MM.1S (cell line): ENCODE data around the gene CFAP69.

Source experiments
- DNase-seq: peaks from one replicate; pipeline ENCODE4 v3.0.0-alpha.2; 2015
- H2AFZ ChIP-seq: fragments of 300-600 bp; sonication (generic); 2 replicates; pipeline ENCODE4 v1.6.0; 2016; ENCODE audit warnings: antibody characterized with exemption, low read length
- H3F3A ChIP-seq: fragments of 300-600 bp; sonication (generic); 2 replicates; pipeline ENCODE4 v1.6.1; 2016; ENCODE audit warnings: mild to moderate bottlenecking, antibody characterized with exemption, low read length, moderate library complexity, mixed read lengths; ENCODE audit not compliant: insufficient read depth
- H3K27ac ChIP-seq: fragments of 300-600 bp; sonication (generic); 2 replicates; pipeline ENCODE4 v1.5.1; 2016; ENCODE audit warnings: mild to moderate bottlenecking, low read length
- H3K27me3 ChIP-seq: fragments of 300-600 bp; sonication (generic); replicated peaks from 2 replicates; pipeline ENCODE4 v1.6.0; 2016; ENCODE audit warnings: low read length; ENCODE audit not compliant: insufficient read depth
- H3K36me3 ChIP-seq: fragments of 300-600 bp; sonication (generic); replicated peaks from 2 replicates; pipeline ENCODE4 v1.6.1; 2016; ENCODE audit warnings: mild to moderate bottlenecking, low read length, mixed read lengths; ENCODE audit not compliant: insufficient read depth
- H3K4me1 ChIP-seq: fragments of 300-600 bp; sonication (generic); 2 replicates; pipeline ENCODE4 v1.6.1; 2016; ENCODE audit warnings: low read length, mixed read lengths
- H3K4me2 ChIP-seq: fragments of 300-600 bp; sonication (generic); 2 replicates; pipeline ENCODE4 v1.6.0; 2016; ENCODE audit warnings: low read depth, low read length
- H3K4me3 ChIP-seq: fragments of 300-600 bp; sonication (generic); 2 replicates; pipeline ENCODE4 v1.5.1; 2016; ENCODE audit warnings: low read length, mixed read lengths
- H3K79me2 ChIP-seq: fragments of 300-600 bp; sonication (generic); 2 replicates; pipeline ENCODE4 v1.6.1; 2016; ENCODE audit warnings: mixed run types, low read length, mixed read lengths
- H3K9ac ChIP-seq: fragments of 300-600 bp; sonication (generic); 2 replicates; pipeline ENCODE4 v1.6.1; 2016; ENCODE audit warnings: low read length, mixed read lengths
- H3K9me2 ChIP-seq: fragments of 300-600 bp; sonication (generic); replicated peaks from 2 replicates; pipeline ENCODE4 v1.6.1; 2016; ENCODE audit warnings: mild to moderate bottlenecking, low read length, mixed read lengths; ENCODE audit not compliant: insufficient read depth
- H3K9me3 ChIP-seq: fragments of 300-600 bp; sonication (generic); replicated peaks from 2 replicates; pipeline ENCODE4 v1.6.1; 2016; ENCODE audit warnings: mild to moderate bottlenecking, low read length, mixed read lengths; ENCODE audit not compliant: insufficient read depth
- H4K20me1 ChIP-seq: fragments of 300-600 bp; sonication (generic); 2 replicates; pipeline ENCODE4 v1.6.1; 2016; ENCODE audit warnings: mild to moderate bottlenecking, low read length, moderate library complexity, mixed read lengths; ENCODE audit not compliant: insufficient read depth
- CTCF ChIP-seq: fragments of 300-600 bp; sonication (generic); IDR thresholded peaks from 2 replicates; pipeline ENCODE4 v1.5.1; 2016; ENCODE audit warnings: antibody characterized with exemption, low read length, mixed read lengths
- EZH2 ChIP-seq: fragments of 300-600 bp; sonication (generic); optimal IDR thresholded peaks from 2 replicates; pipeline ENCODE3; 2017; ENCODE audit warnings: low read depth, mild to moderate bottlenecking, antibody characterized with exemption, low read length, mixed read lengths
- EZH2phosphoT487 ChIP-seq: fragments of 300-600 bp; sonication (generic); IDR thresholded peaks from 2 replicates; pipeline ENCODE4 v1.6.1; 2018; ENCODE audit warnings: antibody characterized with exemption, low read length

The CFAP69 gene

GRCh38 chr7:90211391-90212148 is 33.4 kb upstream of the CFAP69 start, which contains the start of gene STEAP2:
Gene STEAP2 (plus strand): TSS chr7:90211740. CDS start chr7:90225083, 13,343 bp downstream.
- H4K20me1 ChIP-seq: no peaks in the 10 kb centered on the region
- peak within 1 kb of the TSS; percentile 31; the same call in 1 of the 2 replicates for H3K4me2 ChIP-seq
- H3K9ac ChIP-seq: no peak within 1 kb of the TSS
- TF ChIP-seq EZH2phosphoT487 (no peak), EZH2 (no peak), CTCF (peak; percentile 34)
- H3K4me1 ChIP-seq: no peaks in the 10 kb centered on the region
- peak within 1 kb of the TSS; percentile 25 for H3K4me3 ChIP-seq
- H3K9me3 ChIP-seq: no peaks in the 10 kb centered on the region
- H3F3A ChIP-seq: no peaks in the 10 kb centered on the region
- no peaks in the 10 kb centered on the region for H3K79me2 ChIP-seq
- 0 out of 2 replicates have a peak within 1 kb of the TSS, but pooled peaks have one; percentile 28 for H2AFZ ChIP-seq
- H3K9me2 ChIP-seq: no peaks in the 10 kb centered on the region
- H3K27ac ChIP-seq: no peak within 1 kb of the TSS
- no peaks in the 10 kb centered on the region for H3K36me3 ChIP-seq
- H3K27me3 ChIP-seq: no peaks in the 10 kb centered on the region
- DNase-seq: peak; percentile 11

- H3K9me3 ChIP-seq: no peaks in the 10 kb centered on the region
- H3K27ac ChIP-seq: no peak overlapping the region
- H2AFZ ChIP-seq: no peak overlapping the region
- H3K27me3 ChIP-seq: no peaks in the 10 kb centered on the region
- H3K4me2 ChIP-seq: no peak overlapping the region
- H3K4me1 ChIP-seq: no peaks in the 10 kb centered on the region
- no peak for DNase-seq
- no peaks in the 10 kb centered on the region for H3K36me3 ChIP-seq
- H3K4me3 ChIP-seq: no peak overlapping the region
- H3K9ac ChIP-seq: no peak overlapping the region
- H3F3A ChIP-seq: no peaks in the 10 kb centered on the region
- no peaks in the 10 kb centered on the region for H3K9me2 ChIP-seq
- no peak for TF ChIP-seq EZH2phosphoT487
- TF ChIP-seq CTCF: no peak
- no peak for TF ChIP-seq EZH2
- H4K20me1 ChIP-seq: no peaks in the 10 kb centered on the region
- H3K79me2 ChIP-seq: no peaks in the 10 kb centered on the region
Observed at GRCh38 chr7:90212149-90212495, 32.9 kb upstream of the CFAP69 start.

GRCh38 chr7:90213521-90213920 is 31.5 kb upstream of the CFAP69 start:
- H3K9me2 ChIP-seq: no peaks in the 10 kb centered on the region
- H3F3A ChIP-seq: no peaks in the 10 kb centered on the region
- no peak for TF ChIP-seq EZH2
- H3K36me3 ChIP-seq: no peaks in the 10 kb centered on the region
- no peak overlapping the region for H3K9ac ChIP-seq
- no peak overlapping the region for H2AFZ ChIP-seq
- H3K79me2 ChIP-seq: no peaks in the 10 kb centered on the region
- no peaks in the 10 kb centered on the region for H3K9me3 ChIP-seq
- no peaks in the 10 kb centered on the region for H3K4me1 ChIP-seq
- no peak overlapping the region for H3K4me2 ChIP-seq
- DNase-seq: no peak
- no peaks in the 10 kb centered on the region for H4K20me1 ChIP-seq
- no peak overlapping the region for H3K27ac ChIP-seq
- no peaks in the 10 kb centered on the region for H3K27me3 ChIP-seq
- H3K4me3 ChIP-seq: no peak overlapping the region

- Histone ChIP-seq H3K36me3 (no peaks in the 10 kb centered on the region), H3K4me2 (no peak overlapping the region)
Observed at GRCh38 chr7:90216080-90216674, 28.8 kb upstream of the CFAP69 start.

More at GRCh38 chr7:90216080-90216674, 28.8 kb upstream of the CFAP69 start:
- no peak overlapping the region for H3K27ac ChIP-seq
- no peak for DNase-seq
- no peaks in the 10 kb centered on the region for H3K4me1 ChIP-seq
- no peaks in the 10 kb centered on the region for H3K27me3 ChIP-seq
- no peaks in the 10 kb centered on the region for H4K20me1 ChIP-seq
- no peaks in the 10 kb centered on the region for H3K9me3 ChIP-seq
- no peaks in the 10 kb centered on the region for H3K79me2 ChIP-seq
- H3K4me3 ChIP-seq: no peak overlapping the region
- no peaks in the 10 kb centered on the region for H3K9me2 ChIP-seq
- H2AFZ ChIP-seq: no peak overlapping the region
- no peak for TF ChIP-seq EZH2
- TF ChIP-seq CTCF: no peak
- TF ChIP-seq EZH2phosphoT487: no peak
- H3K9ac ChIP-seq: no peak overlapping the region
- no peaks in the 10 kb centered on the region for H3F3A ChIP-seq
